Urinary bladder (tissue), 4 donors: ENCODE measurements around the gene PYY. TPM values are rescaled to one million over a fixed set of nuclear protein-coding genes. Genes with fewer than 3 reads are reported as not detected.

ENCODE experiments used
- DNase-seq: peaks from one replicate; pipeline ENCODE4 v3.0.0-alpha.2; 2015; ENCODE audit errors: extremely low spot score
- H3K27ac ChIP-seq: one replicate; pipeline ENCODE4 v1.5.1; 2013; ENCODE audit warnings: low read depth, mild to moderate bottlenecking, moderate library complexity
- H3K36me3 ChIP-seq: one replicate; pipeline ENCODE4 v1.6.1; 2013; ENCODE audit warnings: mild to moderate bottlenecking, moderate library complexity; ENCODE audit not compliant: insufficient read depth
- H3K4me1 ChIP-seq: one replicate; pipeline ENCODE4 v1.6.1; 2013; ENCODE audit warnings: mild to moderate bottlenecking, moderate library complexity; ENCODE audit not compliant: insufficient read depth
- H3K4me3 ChIP-seq: one replicate; pipeline ENCODE4 v1.5.1; 2013; ENCODE audit warnings: low read depth, low read length
- WGBS: extraction: QIAGEN DNeasy Blood & Tissue Kit; methylation state at CpG from one replicate; pipeline ENCODE4 v1.1.7; 2013; 5-methylcytosine and 5-hydroxymethylcytosine counted together
- polyA plus RNA-seq: library from polyadenylated mRNA; stranded (reverse); fragments of 200-250 nt; gene quantifications from one replicate; pipeline ENCODE4 v1.2.3, GENCODE V29; 2013
- total RNA-seq: library from RNA; depleted of rRNA; stranded (reverse); fragments of >200 nt; gene quantifications from one replicate; pipeline ENCODE4 v1.2.3, GENCODE V29; 2014
- donor health status: healthy with polysubstance abuse.
- donor health status: healthy.

Gene PYY
- total and polyA plus RNA-seq, 2 donors: not detected

DNA sequence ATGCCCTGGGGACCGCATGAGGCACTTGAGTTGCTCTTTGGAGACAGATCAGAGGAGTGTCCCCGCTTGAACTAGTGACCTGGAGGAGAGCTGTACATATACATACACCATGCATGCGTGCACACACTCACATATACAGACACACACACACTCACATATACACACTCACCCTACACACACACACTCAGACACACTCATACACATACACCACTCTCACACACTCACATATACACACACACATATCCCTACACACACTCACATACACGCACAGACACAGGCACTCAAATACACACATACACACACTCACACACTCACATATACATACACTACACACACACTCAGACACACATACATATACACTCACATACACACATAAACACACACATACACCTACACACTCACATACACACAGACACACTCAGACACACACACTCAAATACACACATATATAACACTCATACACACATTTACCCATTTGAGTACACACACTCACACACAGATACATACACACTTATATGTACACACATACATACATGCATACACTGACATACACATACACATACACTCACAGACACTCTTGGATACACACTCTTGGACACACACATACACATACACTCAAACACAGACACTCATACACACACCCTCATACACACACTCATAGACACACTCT, 41.0 kb downstream of the PYY start:
- Histone ChIP-seq H3K4me3 (no peak overlapping the region), H3K4me1 (no peaks in the 10 kb centered on the region), H3K36me3 (no peaks in the 10 kb centered on the region), H3K27ac (no peak overlapping the region)
- DNase-seq: no peak
- WGBS: 48% methylated on average over 4 of the region's 4 CpGs

DNA sequence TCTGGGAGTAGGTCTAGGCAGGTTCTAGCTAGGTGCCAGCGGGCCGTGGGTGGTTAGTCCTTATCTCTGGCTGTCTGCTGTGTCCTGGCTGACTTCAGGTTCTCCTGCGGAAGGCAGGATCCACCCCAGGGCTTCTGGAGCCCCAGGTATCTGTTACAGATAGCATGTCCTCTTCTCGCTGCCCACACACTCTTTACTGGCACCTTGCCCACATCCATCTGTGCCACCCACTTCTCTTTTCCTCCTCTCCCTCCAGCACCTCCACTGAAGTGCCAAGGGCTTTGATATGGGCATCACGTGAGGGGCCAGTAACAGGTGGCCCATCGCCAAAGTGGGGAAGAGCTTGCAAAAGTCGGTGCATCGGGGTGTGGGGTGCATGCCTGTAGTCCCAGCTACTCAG, 41.8 kb downstream of the PYY start:
- Histone ChIP-seq H3K4me3 (no peak overlapping the region), H3K36me3 (no peaks in the 10 kb centered on the region), H3K4me1 (no peaks in the 10 kb centered on the region), H3K27ac (no peak overlapping the region)
- 67% methylated on average over 8 of the region's 8 CpGs for WGBS
- DNase-seq: no peak

- 64% methylated on average over 7 of the region's 7 CpGs for WGBS
Measured at GRCh38 chr17:43909537-43910231, 44.1 kb downstream of the PYY start.

GRCh38 chr17:43907998-43908721, 45.6 kb downstream of the PYY start:
- Histone ChIP-seq H3K4me1 (no peaks in the 10 kb centered on the region), H3K4me3 (peak overlapping the region; percentile 84), H3K27ac (no peak overlapping the region), H3K36me3 (no peaks in the 10 kb centered on the region)
- WGBS: 9% methylated on average over 26 of the region's 26 CpGs
- peak; percentile 64 for DNase-seq

More at GRCh38 chr17:43909537-43910231, 44.1 kb downstream of the PYY start:
- Histone ChIP-seq H3K27ac (no peak overlapping the region), H3K4me3 (no peak overlapping the region), H3K36me3 (no peaks in the 10 kb centered on the region), H3K4me1 (no peaks in the 10 kb centered on the region)
- DNase-seq: no peak

DNA sequence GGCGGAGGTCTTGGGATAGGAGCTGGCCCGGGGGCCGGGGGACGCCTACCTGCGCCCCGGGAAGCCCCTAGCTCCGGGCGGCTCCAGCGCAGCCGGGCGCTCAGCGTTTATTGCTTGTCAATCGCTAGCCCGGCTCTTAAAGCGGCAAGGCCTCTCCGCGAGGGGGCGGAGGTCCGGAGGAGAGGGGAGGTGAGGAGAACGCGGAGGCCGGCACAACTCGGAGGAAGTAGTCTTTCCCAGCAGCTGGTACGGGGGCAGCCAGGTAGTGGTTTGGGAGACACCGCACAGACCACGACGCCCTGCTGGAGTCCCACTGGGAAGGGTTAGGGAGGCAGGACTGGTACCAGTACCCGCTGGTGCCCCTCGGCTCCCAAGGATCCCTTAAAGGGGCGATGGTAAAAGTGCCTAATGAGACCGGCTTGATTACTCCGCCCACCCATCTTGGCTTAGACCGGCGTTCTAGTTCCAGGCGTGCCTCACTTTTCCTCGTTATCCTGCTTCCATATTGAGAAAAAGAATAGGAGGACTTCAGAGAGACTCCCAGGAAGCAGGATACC, 46.2 kb downstream of the PYY start, which contains the start of gene MPP2:
Gene MPP2, minus strand, starts transcription at position 112 of the 557 bp plus-strand sequence. CDS start 3,076 bp downstream, outside the sequence.
- under 1% methylated on average over 36 of the region's 36 CpGs for WGBS
- H3K4me3 ChIP-seq: peak within 1 kb of the TSS; percentile 84
- H3K36me3 ChIP-seq: no peaks in the 10 kb centered on the region
- peak; percentile 76 for DNase-seq
- H3K4me1 ChIP-seq: no peaks in the 10 kb centered on the region
- peak within 1 kb of the TSS; percentile 80 for H3K27ac ChIP-seq

DNA sequence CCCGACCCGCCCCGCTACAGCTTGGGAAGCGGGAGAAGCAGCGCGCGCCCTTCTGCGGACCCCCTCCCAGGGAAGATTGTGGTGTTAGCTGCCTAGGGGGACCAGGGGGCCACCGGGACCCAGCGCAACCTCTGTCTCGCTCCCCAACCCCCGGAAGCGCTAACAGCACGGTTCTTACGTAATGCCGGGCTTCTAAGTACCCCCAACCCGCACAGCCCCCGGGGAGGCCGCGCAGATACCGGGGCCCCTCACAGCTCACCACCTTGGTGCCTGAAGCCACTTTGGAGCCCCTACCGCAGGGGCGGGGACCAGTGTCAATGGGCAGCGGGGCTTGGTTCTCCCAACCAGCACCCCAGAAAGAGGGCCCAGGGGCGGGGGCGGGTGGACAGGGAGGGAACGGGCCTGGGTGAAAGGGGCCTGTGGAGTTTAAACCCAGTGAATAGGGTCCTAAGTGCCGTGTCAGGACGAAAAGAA, 46.8 kb downstream of the PYY start:
- H3K27ac ChIP-seq: peak overlapping the region; percentile 80
- H3K4me1 ChIP-seq: no peaks in the 10 kb centered on the region
- peak overlapping the region; percentile 84 for H3K4me3 ChIP-seq
- no peaks in the 10 kb centered on the region for H3K36me3 ChIP-seq
- DNase-seq: no peak
- under 1% methylated on average over 29 of the region's 29 CpGs for WGBS

DNA sequence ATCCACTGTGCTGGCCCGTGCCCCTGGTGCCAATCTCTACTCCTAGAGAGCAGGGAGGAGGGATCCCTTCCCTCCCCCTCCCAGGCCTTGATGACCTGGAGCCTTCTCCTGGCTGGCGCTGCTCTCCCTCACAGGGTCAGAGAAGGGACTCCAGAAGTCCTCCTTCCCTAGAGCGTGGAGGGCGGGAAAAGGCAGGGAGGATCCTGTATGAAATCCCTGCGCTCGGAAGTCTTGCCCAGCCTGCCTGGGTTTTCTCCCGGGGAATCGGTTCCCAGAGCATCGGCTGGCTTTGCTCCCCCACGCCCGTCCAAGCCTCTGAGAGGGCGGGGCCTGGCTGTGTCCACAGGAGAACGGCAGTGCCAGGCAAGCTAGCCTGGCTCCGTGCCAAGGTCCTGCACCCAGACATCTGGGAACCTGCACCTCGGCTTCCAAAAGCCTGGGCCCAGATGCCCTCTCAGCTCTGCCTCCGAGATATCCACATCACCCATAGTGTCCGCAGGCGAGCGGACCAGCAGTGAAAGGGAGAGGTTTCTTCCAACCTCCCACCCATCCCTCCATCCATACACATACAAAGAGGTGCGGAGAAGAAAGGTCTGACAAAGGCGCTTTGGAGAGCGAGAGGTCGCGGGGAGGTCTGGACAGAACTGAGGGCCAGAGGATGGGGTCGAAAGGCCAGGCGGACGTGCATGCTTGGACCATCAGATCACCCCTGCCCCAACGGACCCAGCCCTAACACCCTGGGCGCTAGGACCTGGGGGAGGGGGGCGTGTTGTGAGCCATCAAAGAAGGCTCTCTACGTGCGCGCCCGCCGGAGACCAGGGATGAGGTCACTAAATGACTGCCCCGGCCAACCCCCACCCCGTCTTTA, 47.5 kb downstream of the PYY start:
- H3K4me3 ChIP-seq: peak overlapping the region; percentile 84
- H3K27ac ChIP-seq: peak overlapping the region; percentile 80
- peak; percentile 58 for DNase-seq
- no peaks in the 10 kb centered on the region for H3K36me3 ChIP-seq
- H3K4me1 ChIP-seq: no peaks in the 10 kb centered on the region
- 2% methylated on average over 37 of the region's 37 CpGs for WGBS

- Histone ChIP-seq H3K27ac (no peak overlapping the region), H3K36me3 (no peaks in the 10 kb centered on the region), H3K4me3 (no peak overlapping the region), H3K4me1 (no peaks in the 10 kb centered on the region)
- DNase-seq: no peak
- 27% methylated on average over 3 of the region's 3 CpGs for WGBS
Measured at GRCh38 chr17:43905400-43905984, 48.2 kb downstream of the PYY start.

Other genes with a start within 250 kb of the PYY start
- gene SOST, start 195.1 kb downstream of the PYY start, total RNA-seq: 0.21 TPM
- gene SOST, start 195.1 kb downstream of the PYY start, polyA plus RNA-seq: not detected
- gene DUSP3, start 175.0 kb downstream of the PYY start, total RNA-seq: 44.5 TPM
- gene DUSP3, start 175.0 kb downstream of the PYY start, polyA plus RNA-seq: 73.9 TPM
- not detected for gene CFAP97D1, start 173.5 kb downstream of the PYY start, total RNA-seq
- 0.05 TPM for gene CFAP97D1, start 173.5 kb downstream of the PYY start, polyA plus RNA-seq
- gene MPP3, start 120.8 kb downstream of the PYY start, total RNA-seq: 12.1 TPM
- 5.4 TPM for gene MPP3, start 120.8 kb downstream of the PYY start, polyA plus RNA-seq
- gene CD300LG, start 106.8 kb downstream of the PYY start, total RNA-seq: 0.58 TPM
- 3.4 TPM for gene CD300LG, start 106.8 kb downstream of the PYY start, polyA plus RNA-seq
- 3.7 TPM for gene MPP2, start 46.4 kb downstream of the PYY start, total RNA-seq
- 14.9 TPM for gene MPP2, start 46.4 kb downstream of the PYY start, polyA plus RNA-seq
- gene PPY, start 11.5 kb downstream of the PYY start, total RNA-seq: not detected
- gene PPY, start 11.5 kb downstream of the PYY start, polyA plus RNA-seq: not detected
- 0.90 TPM for gene NAGS, start 50.7 kb upstream of the PYY start, total RNA-seq
- 2.1 TPM for gene NAGS, start 50.7 kb upstream of the PYY start, polyA plus RNA-seq
- gene TMEM101, start 61.0 kb upstream of the PYY start, total RNA-seq: 39.0 TPM
- 39.7 TPM for gene TMEM101, start 61.0 kb upstream of the PYY start, polyA plus RNA-seq
- gene LSM12, start 112.7 kb upstream of the PYY start, total RNA-seq: 17.2 TPM
- 20.9 TPM for gene LSM12, start 112.7 kb upstream of the PYY start, polyA plus RNA-seq
- gene G6PC3, start 116.8 kb upstream of the PYY start, total RNA-seq: 10.5 TPM
- 86.1 TPM for gene G6PC3, start 116.8 kb upstream of the PYY start, polyA plus RNA-seq
- 26.9 TPM for gene HDAC5, start 169.7 kb upstream of the PYY start, total RNA-seq
- gene HDAC5, start 169.7 kb upstream of the PYY start, polyA plus RNA-seq: 43.3 TPM
- gene HROB, start 188.0 kb upstream of the PYY start, total RNA-seq: 1.5 TPM
- 0.87 TPM for gene HROB, start 188.0 kb upstream of the PYY start, polyA plus RNA-seq
- 0.69 TPM for gene ASB16, start 216.8 kb upstream of the PYY start, total RNA-seq
- gene ASB16, start 216.8 kb upstream of the PYY start, polyA plus RNA-seq: 1.2 TPM
- 20.2 TPM for gene TMUB2, start 233.0 kb upstream of the PYY start, total RNA-seq
- gene TMUB2, start 233.0 kb upstream of the PYY start, polyA plus RNA-seq: 48.7 TPM
- 20.0 TPM for gene ATXN7L3, start 245.9 kb upstream of the PYY start, total RNA-seq
- gene ATXN7L3, start 245.9 kb upstream of the PYY start, polyA plus RNA-seq: 47.4 TPM